H1 (cell line): ENCODE measurements around the gene TSC2. TPM values are rescaled to one million over a fixed set of nuclear protein-coding genes. Genes with fewer than 3 reads are reported as not detected.

Experiments used
- CTCF ChIA-PET: fragments of 300-600 bp; sonication (Branson Sonifier 250); formaldehyde crosslinking; loops from one replicate; lab custom pipeline; 2021; ENCODE audit not compliant: partially characterized antibody; lab: Charles Lee
- POLR2A ChIA-PET: fragments of 300-600 bp; sonication (Branson Sonifier 250); formaldehyde crosslinking; loops from one replicate; lab custom pipeline; 2021; ENCODE audit warnings: inconsistent platforms; ENCODE audit not compliant: partially characterized antibody; lab: Charles Lee
- DNase-seq, 2 experiments: peaks; one replicate each; pipeline versions ENCODE4 v3.0.0 to v3.0.0-alpha.2; 2010 to 2022; ENCODE audit warnings: low spot score in 2 of 2, low read depth in 1 of 2, mixed read lengths in 1 of 2
- FAIRE-seq: peaks from 2 replicates; lab custom pipeline; 2011; peaks lifted over from hg19 to GRCh38; lab: Jason Lieb, UNC
- H2AFZ ChIP-seq: 2 replicates; pipeline ENCODE4 v1.8.1; 2012; ENCODE audit warnings: low read length, inconsistent platforms
- H2AK5ac ChIP-seq: 2 replicates; pipeline ENCODE4 v1.6.1; 2013; ENCODE audit warnings: low read depth, low read length
- H2BK120ac ChIP-seq: replicated peaks from 2 replicates; pipeline ENCODE3; 2013; ENCODE audit warnings: low read depth, low read length, inconsistent platforms
- H2BK12ac ChIP-seq: 2 replicates; pipeline ENCODE4 v1.6.1; 2013; ENCODE audit warnings: low read depth, low read length
- H2BK15ac ChIP-seq: 2 replicates; pipeline ENCODE4 v1.6.1; 2013; ENCODE audit warnings: low read length
- H2BK20ac ChIP-seq: 2 replicates; pipeline ENCODE4 v1.6.1; 2013; ENCODE audit warnings: low read length
- H2BK5ac ChIP-seq: 2 replicates; pipeline ENCODE4 v1.6.1; 2013; ENCODE audit warnings: low read depth, low read length
- H3K14ac ChIP-seq: 2 replicates; pipeline ENCODE4 v1.6.1; 2013; ENCODE audit warnings: inconsistent platforms; ENCODE audit not compliant: insufficient read length
- H3K18ac ChIP-seq: 2 replicates; pipeline ENCODE4 v1.6.1; 2013; ENCODE audit warnings: low read length; ENCODE audit errors: extremely low read depth
- H3K23ac ChIP-seq: 2 replicates; pipeline ENCODE4 v1.6.1; 2013; ENCODE audit warnings: inconsistent platforms; ENCODE audit not compliant: insufficient read length
- H3K23me2 ChIP-seq: 2 replicates; pipeline ENCODE4 v1.6.1; 2013; ENCODE audit warnings: low read depth, low read length
- H3K27ac ChIP-seq: 2 replicates; pipeline ENCODE4 v1.6.1; 2011; ENCODE audit warnings: low read depth, low read length, inconsistent platforms
- H3K27me3 ChIP-seq, 4 experiments: replicated peaks in 1 of 4; 1 replicate in 1 of 4; 2 replicates in 3 of 4; pipeline versions ENCODE4 v1.6.1 to v1.8.1; 2011 to 2013; ENCODE audit warnings: low read length in 3 of 4, mild to moderate bottlenecking in 3 of 4, inconsistent platforms in 2 of 4, mixed read lengths in 2 of 4, moderate library complexity in 1 of 4; ENCODE audit not compliant: control insufficient read depth in 3 of 4, insufficient read depth in 3 of 4; ENCODE audit errors: extremely low read depth in 1 of 4
- H3K36me3 ChIP-seq, 4 experiments: 2 replicates each; pipeline versions ENCODE4 v1.6.1 to v1.8.1; 2011 to 2013; ENCODE audit warnings: mild to moderate bottlenecking in 4 of 4, low read length in 3 of 4, moderate library complexity in 2 of 4, control low read depth in 1 of 4, inconsistent platforms in 1 of 4; ENCODE audit not compliant: insufficient read depth in 4 of 4, control insufficient read depth in 2 of 4
- H3K4ac ChIP-seq: replicated peaks from 2 replicates; pipeline ENCODE3; 2013; ENCODE audit warnings: low read length, low read depth, mixed read lengths, inconsistent platforms; ENCODE audit not compliant: insufficient read length
- H3K4me1 ChIP-seq, 4 experiments: replicated peaks in 1 of 4; 1 replicate in 1 of 4; 2 replicates in 3 of 4; pipeline versions ENCODE4 v1.6.1 to v1.8.1; 2011 to 2013; ENCODE audit warnings: low read length in 3 of 4, inconsistent platforms in 2 of 4, mixed read lengths in 1 of 4; ENCODE audit not compliant: insufficient read depth in 4 of 4, control insufficient read depth in 3 of 4
- H3K4me2 ChIP-seq, 2 experiments: 2 replicates each; pipeline versions ENCODE4 v1.6.1 to v1.8.1; 2011 to 2013; ENCODE audit warnings: low read depth in 2 of 2, low read length in 2 of 2, control low read depth in 1 of 2, inconsistent platforms in 1 of 2, mild to moderate bottlenecking in 1 of 2; ENCODE audit not compliant: insufficient read depth in 1 of 2
- H3K4me3 ChIP-seq, 4 experiments: fragments of 200-600, 300-600 bp in 1 of 4; sonication (generic), shearing (Covaris generic), sonication (Bioruptor Twin) in 1 of 4; 2 replicates each; pipeline versions ENCODE4 v1.5.1 to v1.8.1; 2011 to 2016; ENCODE audit warnings: low read length in 4 of 4, low read depth in 3 of 4, control low read depth in 2 of 4, inconsistent platforms in 2 of 4, mild to moderate bottlenecking in 2 of 4, mixed read lengths in 1 of 4, moderate library complexity in 1 of 4; ENCODE audit not compliant: insufficient read depth in 2 of 4; ENCODE audit errors: extremely low read depth in 1 of 4
- H3K56ac ChIP-seq: replicated peaks from 2 replicates; pipeline ENCODE3; 2013; ENCODE audit warnings: low read depth, mild to moderate bottlenecking, mixed read lengths, low read length, inconsistent platforms; ENCODE audit not compliant: insufficient read length
- H3K79me1 ChIP-seq: 2 replicates; pipeline ENCODE4 v1.6.1; 2013; ENCODE audit warnings: low read depth, low read length, control low read depth
- H3K79me2 ChIP-seq, 2 experiments: 2 replicates each; pipeline versions ENCODE4 v1.6.1 to v1.8.1; 2012 to 2013; ENCODE audit warnings: low read length in 2 of 2, mild to moderate bottlenecking in 2 of 2, inconsistent platforms in 1 of 2; ENCODE audit not compliant: insufficient read depth in 2 of 2, control insufficient read depth in 1 of 2
- H3K9ac ChIP-seq, 4 experiments: replicated peaks in 1 of 4; 1 replicate in 1 of 4; 2 replicates in 3 of 4; pipeline versions ENCODE4 v1.6.1 to v1.8.1; 2011 to 2013; ENCODE audit warnings: low read depth in 3 of 4, low read length in 3 of 4, control low read depth in 2 of 4, mild to moderate bottlenecking in 2 of 4, moderate library complexity in 2 of 4, inconsistent platforms in 1 of 4; ENCODE audit errors: extremely low read depth in 1 of 4
- H3K9me3 ChIP-seq, 2 experiments: 2 replicates each; pipeline versions ENCODE4 v1.6.1 to v1.8.1; 2012 to 2013; ENCODE audit warnings: mild to moderate bottlenecking in 2 of 2, moderate library complexity in 2 of 2, control low read depth in 1 of 2, inconsistent platforms in 1 of 2, low read depth in 1 of 2, low read length in 1 of 2, mixed read lengths in 1 of 2; ENCODE audit not compliant: insufficient read depth in 2 of 2
- H4K20me1 ChIP-seq, 2 experiments: replicated peaks in 1 of 2; 2 replicates each; pipeline versions ENCODE3 to v1.8.1; 2011 to 2013; ENCODE audit warnings: inconsistent platforms in 2 of 2, low read length in 2 of 2, mild to moderate bottlenecking in 1 of 2; ENCODE audit not compliant: insufficient read depth in 2 of 2, control insufficient read depth in 1 of 2
- H4K5ac ChIP-seq: 2 replicates; pipeline ENCODE4 v1.6.1; 2013; ENCODE audit warnings: low read length, low read depth, mixed read lengths, inconsistent platforms; ENCODE audit not compliant: insufficient read length
- H4K8ac ChIP-seq: 2 replicates; pipeline ENCODE4 v1.8.0; 2013; ENCODE audit warnings: mild to moderate bottlenecking, moderate library complexity, low read length, inconsistent platforms; ENCODE audit not compliant: insufficient read depth; ENCODE audit errors: extremely low read depth
- H4K91ac ChIP-seq: replicated peaks from 2 replicates; pipeline ENCODE3; 2013; ENCODE audit warnings: low read length, mixed read lengths, inconsistent platforms; ENCODE audit not compliant: insufficient read length
- BACH1 ChIP-seq: IDR thresholded peaks from 2 replicates; pipeline ENCODE4 v1.6.1; 2012; ENCODE audit warnings: low read length, improper control_type of control experiment
- CBX8 ChIP-seq: fragments of 300-800, 300-1000 bp; sonication (generic); IDR thresholded peaks from 2 replicates; pipeline ENCODE4 v1.7.1; 2016; ENCODE audit warnings: low read depth, low read length, borderline replicate concordance
- CEBPB ChIP-seq: IDR thresholded peaks from 2 replicates; pipeline ENCODE4 v1.6.1; 2012; ENCODE audit warnings: low read depth, low read length
- E2F6 ChIP-seq: IDR thresholded peaks from 2 replicates; pipeline ENCODE4 v1.6.1; 2012; ENCODE audit warnings: inconsistent platforms
- EP300 ChIP-seq, 2 experiments: IDR thresholded peaks; 1 replicate in 1 of 2; 2 replicates in 1 of 2; pipeline ENCODE4 v1.6.1; 2011 to 2012; ENCODE audit warnings: low read depth in 2 of 2, low read length in 2 of 2, mild to moderate bottlenecking in 2 of 2, borderline replicate concordance in 1 of 2, inconsistent platforms in 1 of 2, moderate library complexity in 1 of 2
- EZH2 ChIP-seq: fragments of 200-600 bp; sonication (generic); IDR thresholded peaks from 2 replicates; pipeline ENCODE4 v1.7.1; 2012; ENCODE audit warnings: low read depth, mild to moderate bottlenecking, moderate library complexity, low read length, inconsistent platforms; ENCODE audit not compliant: severe bottlenecking
- HDAC2 ChIP-seq, 2 experiments: fragments of 300-600 bp in 1 of 2; sonication (generic) in 1 of 2; IDR thresholded peaks; 2 replicates each; pipeline ENCODE4 v1.6.1; 2011 to 2012; ENCODE audit warnings: low read depth in 2 of 2, low read length in 2 of 2, mild to moderate bottlenecking in 2 of 2, moderate library complexity in 2 of 2, borderline replicate concordance in 1 of 2, inconsistent platforms in 1 of 2
- MAX ChIP-seq: IDR thresholded peaks from 2 replicates; pipeline ENCODE4 v1.6.1; 2012; ENCODE audit warnings: inconsistent platforms
- RFX5 ChIP-seq: IDR thresholded peaks from 2 replicates; pipeline ENCODE4 v1.6.1; 2011; ENCODE audit warnings: low read depth, low read length, improper control_type of control experiment, borderline replicate concordance
- SP4 ChIP-seq: IDR thresholded peaks from 2 replicates; pipeline ENCODE4 v1.6.1; 2012; ENCODE audit warnings: low read length, inconsistent platforms
- TAF7 ChIP-seq: optimal IDR thresholded peaks from 2 replicates; pipeline ENCODE3; 2011; ENCODE audit warnings: low read depth, mild to moderate bottlenecking, inconsistent platforms, low read length, moderate library complexity, borderline replicate concordance
- YY1 ChIP-seq: IDR thresholded peaks from 2 replicates; pipeline ENCODE4 v1.6.1; 2011; ENCODE audit warnings: low read depth, mild to moderate bottlenecking, low read length
- WGBS, 2 experiments: shearing (Covaris generic) in 1 of 2; methylation state at CpG; one replicate each; pipeline versions ENCODE4 v1.1.6 to v1.1.7; 2013 to 2015; ENCODE audit warnings: low lambda C conversion rate in 2 of 2, mixed read lengths in 2 of 2, inconsistent platforms in 1 of 2, low coverage in 1 of 2, missing lambda C conversion rate in 1 of 2; ENCODE audit not compliant: insufficient replicate concordance in 2 of 2, insufficient coverage in 1 of 2, insufficient read length in 1 of 2; ENCODE audit errors: extremely low coverage in 1 of 2, missing lambda C conversion rate in 1 of 2; 5-methylcytosine and 5-hydroxymethylcytosine counted together
- polyA plus RNA-seq, 7 experiments: library from polyadenylated mRNA; depleted of rRNA in 3 of 7; stranded (reverse) in 5 of 7; unstranded in 2 of 7; fragments of >200 nt in 5 of 7; fragments of 200-250 nt in 2 of 7; gene quantifications; 1 replicate in 5 of 7; 2 replicates in 1 of 7; 4 replicates in 1 of 7; pipeline versions ENCODE4 v1.2.1 to v1.2.3, GENCODE V29; 2011 to 2013; ENCODE audit warnings: missing spikeins in 2 of 7, mixed read lengths in 2 of 7
- total RNA-seq: library from RNA; stranded (reverse); fragmentation: NEBNext Ultra II Directional; extraction: Animal tissue kit (Norgen Biotek cat#: 25700); gene quantifications from 2 replicates; pipeline ENCODE4 v1.2.1, GENCODE V29; 2021

TSC2 gene
- total and polyA plus RNA-seq, 2 of the 8 experiments (the other 6 are each of a cell fraction or from before 2014, with no cell fraction given), result 65.9 to 96.6 TPM

GRCh38 chr16:2090481-2090776 lies 42.6 kb downstream of the TSC2 start:
- Histone ChIP-seq H3K4me1 (peaks cover 0 to 12% (median 9%) of the 10 kb centered on the region in 4 experiments; a peak in 5 of 7 replicates), H3K36me3 (peaks cover 0 to 24% (median 0%) of the 10 kb centered on the region in 4 experiments; a peak in 2 of 8 replicates), H4K91ac (peak overlapping the region; percentile 85), H2AK5ac (no peak overlapping the region), H3K14ac (no peak overlapping the region), H3K56ac (no peak overlapping the region), H3K27ac (no peak overlapping the region), H3K9ac (no peak overlapping the region), H3K4me3 (peak overlapping the region; percentile 25 to 69 (median 40); a peak in 6 of 8 replicates), H3K23ac (no peak overlapping the region), H3K27me3 (no peaks in the 10 kb centered on the region), H3K9me3 (no peaks in the 10 kb centered on the region), H4K20me1 (peaks cover 8 to 19% of the 10 kb centered on the region in 2 experiments), H3K4me2 (peak overlapping the region; percentile 46 to 81), H3K4ac (no peak overlapping the region), H2BK15ac (no peak overlapping the region), H2BK12ac (0 out of 2 replicates have a peak overlapping the region, but pooled peaks have one; percentile 27), H2BK5ac (peak overlapping the region; percentile 52; the same call in 1 of the 2 replicates), H3K79me2 (no peaks in the 10 kb centered on the region), H3K23me2 (peaks cover 6% of the 10 kb centered on the region; the same call in 1 of the 2 replicates), H2AFZ (no peak overlapping the region), H4K5ac (no peak overlapping the region), H4K8ac (peak overlapping the region; percentile 89), H3K79me1 (no peaks in the 10 kb centered on the region), H2BK20ac (no peak overlapping the region), H2BK120ac (no peak overlapping the region), H3K18ac (peak overlapping the region; percentile 32)
- FAIRE-seq, result no peak
- CTCF ChIA-PET, result interaction anchor here (0.5 to 3.8 kb wide), 27 partner anchors 11 to 666 kb away, joined by 3 to 25 read pairs (median 4); partner anchors contain the start of genes NHERF2, NPW, NTHL1 and TSC2
- POLR2A ChIA-PET, result interaction anchor here (0.7 to 6.9 kb wide), 12 partner anchors 12 to 129 kb away, joined by 3 to 54 read pairs (median 4); partner anchors contain the start of gene TRAF7
- WGBS, 2 experiments, result 81% methylated on average over 12 of the region's 14 CpGs; no CpG with 5 or more reads in 1 of the 2 experiments
- TF ChIP-seq CBX8 (no peak), BACH1 (no peak), MAX (no peak), YY1 (no peak), CEBPB (no peak), HDAC2 (IDR thresholded peaks at IDR 0.05; ENCODE audit: borderline replicate concordance in 1 of 2, low read depth in 2 of 2, low read length in 2 of 2) (no peak), E2F6 (no peak), EP300 (IDR thresholded peaks at IDR 0.05; ENCODE audit: borderline replicate concordance in 1 of 2, low read depth in 2 of 2, low read length in 2 of 2) (no peak), SP4 (no peak), RFX5 (no peak), TAF7 (no peak), EZH2 (no peak)
- DNase-seq, result no peak
